GM12878 (cell line): Measurements from ENCODE around the gene NXPH2. TPM values are rescaled to one million over a fixed set of nuclear protein-coding genes. Genes with fewer than 3 reads are reported as not detected.

Experiments used
- ATAC-seq: fragments of 200-7000 bp; cut with Tn5 transposase; 3 replicates; pipeline ENCODE4 v1.9.1; 2020; ENCODE audit warnings: mild to moderate bottlenecking, moderate library complexity
- BruUV-seq: library from RNA; stranded (reverse); fragments of 400-500 nt; replicated peaks from 2 replicates; lab custom pipeline; 2021; lab: Mats Ljungman, UMichigan
- CTCF ChIA-PET: fragments of 300-600 bp; sonication (Branson Sonifier 250); formaldehyde crosslinking; extraction: SDS; loops from one replicate; lab custom pipeline; 2021; ENCODE audit warnings: inconsistent platforms; lab: Yijun Ruan, JAX
- POLR2A ChIA-PET: fragments of 350-600 bp; formaldehyde crosslinking; extraction: SDS; loops from one replicate; lab custom pipeline; 2021; ENCODE audit warnings: inconsistent platforms; lab: Charles Lee
- RAD21 ChIA-PET: fragments of 300-600 bp; sonication (Branson Sonifier 250); formaldehyde crosslinking; loops from one replicate; lab custom pipeline; 2023; ENCODE audit warnings: antibody characterized with exemption; ENCODE audit not compliant: unreplicated experiment; lab: Charles Lee
- SMC1A ChIA-PET: fragments of 300-600 bp; sonication (Branson Sonifier 250); formaldehyde crosslinking; loops from one replicate; lab custom pipeline; 2023; ENCODE audit not compliant: unreplicated experiment, uncharacterized antibody; lab: Charles Lee
- DNase-seq: peaks from one replicate; pipeline ENCODE4 v3.0.0-alpha.2; 2011; ENCODE audit warnings: low read depth, low spot score
- FAIRE-seq: peaks from 3 replicates; lab custom pipeline; 2011; peaks lifted over from hg19 to GRCh38; lab: Jason Lieb, UNC
- H2AFZ ChIP-seq: 2 replicates; pipeline ENCODE4 v1.6.0; 2011; ENCODE audit warnings: low read depth, low read length, control low read depth; ENCODE audit not compliant: control insufficient read depth
- H3K27ac ChIP-seq: 2 replicates; pipeline ENCODE4 v1.5.1; 2011; ENCODE audit warnings: control low read depth; ENCODE audit not compliant: control insufficient read depth, insufficient read depth
- H3K27me3 ChIP-seq, 2 experiments: replicated peaks in 1 of 2; 2 replicates each; pipeline versions ENCODE4 v1.6.0 to v1.6.1; 2011; ENCODE audit warnings: low read length in 1 of 2; ENCODE audit not compliant: control insufficient read depth in 2 of 2, insufficient read depth in 2 of 2
- H3K36me3 ChIP-seq, 2 experiments: 2 replicates each; pipeline ENCODE4 v1.5.1; 2011; ENCODE audit warnings: low read length in 1 of 2; ENCODE audit not compliant: control insufficient read depth in 2 of 2, insufficient read depth in 2 of 2
- H3K4me1 ChIP-seq: 2 replicates; pipeline ENCODE4 v1.6.1; 2011; ENCODE audit warnings: mild to moderate bottlenecking, low read length, moderate library complexity, mixed read lengths; ENCODE audit not compliant: control insufficient read depth, insufficient read depth
- H3K4me2 ChIP-seq: 2 replicates; pipeline ENCODE4 v1.6.0; 2011; ENCODE audit warnings: control low read depth; ENCODE audit not compliant: control insufficient read depth, insufficient read depth
- H3K4me3 ChIP-seq: fragments of 200-600 bp; sonication (generic); 2 replicates; pipeline ENCODE4 v1.5.1; 2016
- H3K79me2 ChIP-seq: 2 replicates; pipeline ENCODE4 v1.6.0; 2011; ENCODE audit warnings: low read length; ENCODE audit not compliant: control insufficient read depth, insufficient read depth
- H3K9ac ChIP-seq: 2 replicates; pipeline ENCODE4 v1.8.0; 2011; ENCODE audit warnings: low read length, control low read depth, mixed read lengths; ENCODE audit not compliant: control insufficient read depth, insufficient read depth
- H3K9me3 ChIP-seq: replicated peaks from 3 replicates; pipeline ENCODE4 v1.5.1; 2011; ENCODE audit warnings: mild to moderate bottlenecking, low read length; ENCODE audit not compliant: control insufficient read depth, insufficient read depth
- H4K20me1 ChIP-seq: 2 replicates; pipeline ENCODE4 v1.6.0; 2011; ENCODE audit not compliant: control insufficient read depth, insufficient read depth
- BRCA1 ChIP-seq: IDR thresholded peaks from 2 replicates; pipeline ENCODE4 v1.6.1; 2011; ENCODE audit warnings: low read depth, low read length, improper control_type of control experiment
- NFIC ChIP-seq: IDR thresholded peaks from 2 replicates; pipeline ENCODE4 v1.6.1; 2012; ENCODE audit warnings: low read depth, mild to moderate bottlenecking, inconsistent platforms, low read length, moderate library complexity
- RAD21 ChIP-seq: IDR thresholded peaks from 2 replicates; pipeline ENCODE4 v1.6.1; 2011; ENCODE audit warnings: mild to moderate bottlenecking, low read depth, low read length, moderate library complexity; ENCODE audit not compliant: insufficient read depth
- WGBS: methylation state at CpG from one replicate; pipeline ENCODE4 v1.1.6; 2016; ENCODE audit warnings: low lambda C conversion rate; ENCODE audit not compliant: insufficient replicate concordance, insufficient coverage; ENCODE audit errors: missing lambda C conversion rate; 5-methylcytosine and 5-hydroxymethylcytosine counted together
- in situ Hi-C: fragments of 300-500 bp; cut with MboI; formaldehyde crosslinking; loops from 9 replicates; pipeline ENCODE4 v1.14.3; 2018; ENCODE audit warnings: mixed read lengths
- intact Hi-C: fragments of 100-400 bp; cut with micrococcal nuclease; formaldehyde crosslinking; loops from one replicate; pipeline ENCODE4 v1.14.2; 2022; ENCODE audit not compliant: unreplicated experiment
- polyA plus RNA-seq, 11 experiments: library from polyadenylated mRNA; depleted of rRNA in 4 of 11; unstranded in 6 of 11; stranded (reverse) in 5 of 11; fragments of >200 nt; fragmentation: Nextera tagmentation in 4 of 11; fragmentation: Illumina TruSeq in 1 of 11; extraction: Ambion mirVana in 4 of 11; extraction: Trizol in 1 of 11; gene quantifications; 1 replicate in 1 of 11; 2 replicates in 10 of 11; pipeline versions ENCODE4 v1.2.1 to v1.2.3, GENCODE V29; 2011 to 2016; ENCODE audit warnings: inconsistent platforms in 2 of 11, missing spikeins in 2 of 11, low read depth in 1 of 11
- total RNA-seq, 4 experiments: library from RNA; depleted of rRNA in 3 of 4; stranded (reverse); fragments of >200 nt in 3 of 4; fragmentation: Illumina TruSeq in 1 of 4; extraction: Trizol in 1 of 4; gene quantifications; 2 replicates each; pipeline versions ENCODE4 v1.2.1 to v1.2.3, GENCODE V29; 2013 to 2021
- TF ChIP-seq, protein P1 (sequence below), 3 experiments: IDR thresholded peaks in 2 of 3; conservative IDR thresholded peaks in 1 of 3; 2 replicates each; pipeline ENCODE4 v1.5.1; 2011; ENCODE audit warnings: low read depth in 3 of 3, low read length in 3 of 3, mild to moderate bottlenecking in 3 of 3, control low read depth in 2 of 3, moderate library complexity in 2 of 3, inconsistent platforms in 1 of 3, mixed read lengths in 1 of 3; ENCODE audit not compliant: control insufficient read depth in 2 of 3, insufficient read depth in 1 of 3; ENCODE audit errors: extremely low read depth in 1 of 3

The NXPH2 gene
- total and polyA plus RNA-seq, 10 of the 15 experiments (the other 5 are each of a cell fraction or from before 2014, with no cell fraction given) = not detected

- in situ Hi-C loops (loop anchor here (5.0 to 10.0 kb wide), 2 partner anchors 455 to 917 kb away; no protein-coding TSS in a partner anchor), intact Hi-C loops (loop anchor here (5.0 kb wide), 1 partner anchor 737 kb away; no protein-coding TSS in a partner anchor)
- DNase-seq = no peak
- POLR2A ChIA-PET = no interaction called here
- H3K36me3 ChIP-seq = no peaks in the 10 kb centered on the region
- ATAC-seq = peak; percentile 89
- RAD21 ChIA-PET = interaction anchor here (1.1 to 1.2 kb wide), 3 partner anchors 455 to 918 kb away, joined by 3 to 7 read pairs (median 3); no protein-coding TSS in a partner anchor
- H3K4me1 ChIP-seq = no peaks in the 10 kb centered on the region
- SMC1A ChIA-PET = no interaction called here
- CTCF ChIA-PET = interaction anchor here (1.0 to 2.0 kb wide), 4 partner anchors 9 to 918 kb away, joined by 3 to 11 read pairs (median 4); no protein-coding TSS in a partner anchor
- FAIRE-seq = peak; percentile 56
- 21% methylated on average over 3 of the region's 3 CpGs for WGBS
- H3K27me3 ChIP-seq = no peaks in the 10 kb centered on the region
- no peak overlapping the region for H3K4me3 ChIP-seq
- H3K79me2 ChIP-seq = no peaks in the 10 kb centered on the region
- H3K9me3 ChIP-seq = no peaks in the 10 kb centered on the region
- H3K27ac ChIP-seq = no peak overlapping the region
- H4K20me1 ChIP-seq = no peaks in the 10 kb centered on the region
- no peak overlapping the region for H2AFZ ChIP-seq
- no peak overlapping the region for H3K9ac ChIP-seq
- H3K4me2 ChIP-seq = no peak overlapping the region
- no TSS peak for BruUV-seq
- TF ChIP-seq RAD21 (peak; percentile 62), NFIC (no peak), BRCA1 (no peak)
- TF ChIP-seq, protein P1, sequence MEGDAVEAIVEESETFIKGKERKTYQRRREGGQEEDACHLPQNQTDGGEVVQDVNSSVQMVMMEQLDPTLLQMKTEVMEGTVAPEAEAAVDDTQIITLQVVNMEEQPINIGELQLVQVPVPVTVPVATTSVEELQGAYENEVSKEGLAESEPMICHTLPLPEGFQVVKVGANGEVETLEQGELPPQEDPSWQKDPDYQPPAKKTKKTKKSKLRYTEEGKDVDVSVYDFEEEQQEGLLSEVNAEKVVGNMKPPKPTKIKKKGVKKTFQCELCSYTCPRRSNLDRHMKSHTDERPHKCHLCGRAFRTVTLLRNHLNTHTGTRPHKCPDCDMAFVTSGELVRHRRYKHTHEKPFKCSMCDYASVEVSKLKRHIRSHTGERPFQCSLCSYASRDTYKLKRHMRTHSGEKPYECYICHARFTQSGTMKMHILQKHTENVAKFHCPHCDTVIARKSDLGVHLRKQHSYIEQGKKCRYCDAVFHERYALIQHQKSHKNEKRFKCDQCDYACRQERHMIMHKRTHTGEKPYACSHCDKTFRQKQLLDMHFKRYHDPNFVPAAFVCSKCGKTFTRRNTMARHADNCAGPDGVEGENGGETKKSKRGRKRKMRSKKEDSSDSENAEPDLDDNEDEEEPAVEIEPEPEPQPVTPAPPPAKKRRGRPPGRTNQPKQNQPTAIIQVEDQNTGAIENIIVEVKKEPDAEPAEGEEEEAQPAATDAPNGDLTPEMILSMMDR (IDR thresholded peaks at IDR 0.05 in 2 of 3, conservative IDR thresholded peaks at IDR 0.05 in 1 of 3; ENCODE audit: control insufficient read depth in 2 of 3, extremely low read depth in 1 of 3, insufficient read depth in 1 of 3, low read depth in 3 of 3, low read length in 3 of 3) = peak; percentile 39 to 51 (median 46); a peak in 5 of 6 replicates
Observed at GRCh38 chr2:138829326-138829919, 49.2 kb upstream of the NXPH2 start.
